Stimulated activated naive B cell treated with anti-CD40 and anti-IgM and Interleukin-4, amounts not matched to agents 10 μg/mL and 1 μg/mL and 100 μg/mL, for 72 hours (primary cell): ENCODE measurements around the gene ABTB2.
A peak's percentile ranks its signal among the peaks of the same experiment; 100 is the strongest.

Experiments used
- ATAC-seq, 2 donors: fragments of 150-1000 bp; cut with Tn5 transposase; replicated peaks; 2 replicates each; pipeline ENCODE4 v1.10.0; 2021; ENCODE audit warnings: moderate library complexity in 1 of 2
- DNase-seq: peaks from one replicate; pipeline ENCODE4 v3.0.0; 2021
- H3K27ac Mint-ChIP-seq: one replicate; pipeline ENCODE4 v1.8.0; 2022; ENCODE audit warnings: mild to moderate bottlenecking, mixed read lengths
- H3K27me3 Mint-ChIP-seq, 2 donors: one replicate each; pipeline ENCODE4 v1.8.0; 2022; ENCODE audit warnings: mixed read lengths in 2 of 2
- H3K36me3 Mint-ChIP-seq, 2 donors: one replicate each; pipeline ENCODE4 v1.8.0; 2022; ENCODE audit warnings: mixed read lengths in 2 of 2, mild to moderate bottlenecking in 1 of 2
- H3K4me1 Mint-ChIP-seq, 2 donors: one replicate each; pipeline ENCODE4 v1.8.0; 2022; ENCODE audit warnings: mixed read lengths in 2 of 2, mild to moderate bottlenecking in 1 of 2
- H3K4me3 Mint-ChIP-seq, 2 donors: one replicate each; pipeline ENCODE4 v1.8.0; 2022; ENCODE audit warnings: mild to moderate bottlenecking in 2 of 2, mixed read lengths in 2 of 2, moderate library complexity in 1 of 2
- H3K9me3 Mint-ChIP-seq, 2 donors: one replicate each; pipeline ENCODE4 v1.8.0; 2022; ENCODE audit warnings: mixed read lengths in 2 of 2, mild to moderate bottlenecking in 1 of 2

Gene ABTB2

DNA sequence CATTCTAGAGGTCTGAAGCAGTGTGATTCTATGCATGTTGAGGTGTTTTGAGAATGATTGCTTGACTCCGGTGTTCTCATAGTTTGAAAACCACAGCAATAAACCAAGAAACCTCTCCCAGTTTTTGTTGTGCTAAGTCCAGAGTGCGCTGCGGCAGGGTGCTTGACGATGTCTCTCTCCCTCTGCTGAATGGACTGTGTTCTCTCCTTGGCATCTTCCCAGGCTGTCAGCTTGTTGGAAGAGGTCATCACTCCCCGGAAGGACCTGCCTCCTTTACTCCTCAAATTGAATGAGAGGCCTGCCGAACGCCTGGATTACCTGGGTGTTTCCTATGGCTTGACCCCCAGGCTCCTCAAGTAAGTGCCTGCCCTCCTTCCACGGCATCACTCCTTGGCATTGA is 221.4 kb downstream of the ABTB2 start:
- DNase-seq (no peak), ATAC-seq (no peak)
- H3K36me3 Mint-ChIP-seq = peaks cover 54 to 83% of the 10 kb centered on the region in 2 donors
- no peaks in the 10 kb centered on the region for H3K27me3 Mint-ChIP-seq
- H3K27ac Mint-ChIP-seq = peak overlapping the region; percentile 43
- peaks cover 5 to 8% of the 10 kb centered on the region in 2 donors for H3K4me1 Mint-ChIP-seq
- H3K9me3 Mint-ChIP-seq = no peaks in the 10 kb centered on the region
- no peak overlapping the region for H3K4me3 Mint-ChIP-seq

DNA sequence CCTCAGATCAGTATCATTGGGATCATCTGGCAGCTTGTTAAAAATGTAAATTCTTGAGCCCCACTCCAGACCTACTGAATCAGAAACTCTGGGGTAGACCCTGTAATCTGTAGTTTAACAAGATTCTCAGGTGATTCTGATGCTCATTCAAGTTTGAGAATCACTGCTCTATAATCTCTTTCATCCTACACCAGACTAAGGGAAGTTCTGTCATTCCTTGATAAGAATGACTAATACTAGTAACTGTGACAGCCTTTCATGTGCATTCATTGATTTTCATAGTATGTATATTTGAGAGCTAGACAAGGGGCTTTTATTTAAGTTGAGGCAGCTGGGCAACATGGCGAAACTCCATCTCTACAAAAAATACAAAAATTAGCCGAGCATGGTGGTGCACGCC is 222.4 kb downstream of the ABTB2 start:
- Mint-ChIP-seq H3K4me3 (no peak overlapping the region), H3K9me3 (no peaks in the 10 kb centered on the region), H3K36me3 (peaks cover 50 to 85% of the 10 kb centered on the region in 2 donors), H3K4me1 (peaks cover 10 to 17% of the 10 kb centered on the region in 2 donors), H3K27me3 (no peaks in the 10 kb centered on the region), H3K27ac (no peak overlapping the region)
- DNase-seq (no peak), ATAC-seq (peak in 1 of 2 donors; percentile 57)

DNA sequence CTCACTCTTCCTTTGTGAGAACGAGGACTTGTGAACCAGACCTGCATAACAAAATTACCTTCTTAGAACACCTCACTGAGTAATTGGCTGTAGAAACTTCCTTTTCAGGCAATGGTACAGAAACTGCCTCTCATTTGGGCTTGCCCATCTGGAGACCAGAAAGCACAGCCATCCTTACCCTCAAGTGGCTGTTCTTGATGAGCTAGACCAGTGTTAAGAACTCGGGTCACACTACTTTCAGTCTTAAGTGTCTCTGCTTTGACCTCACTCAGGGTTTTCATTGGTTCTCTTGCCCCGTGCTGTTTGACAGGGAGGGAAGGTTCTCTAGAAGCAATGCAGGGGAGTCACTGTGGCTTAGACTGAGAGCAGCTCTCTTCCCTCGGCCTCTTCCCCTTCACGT is 223.0 kb downstream of the ABTB2 start:
- no peaks in the 10 kb centered on the region for H3K9me3 Mint-ChIP-seq
- DNase-seq (no peak), ATAC-seq (peak in 1 of 2 donors; percentile 42)
- no peaks in the 10 kb centered on the region for H3K27me3 Mint-ChIP-seq
- H3K4me1 Mint-ChIP-seq = peaks cover 10 to 18% of the 10 kb centered on the region in 2 donors
- H3K4me3 Mint-ChIP-seq = no peak overlapping the region
- H3K27ac Mint-ChIP-seq = no peak overlapping the region
- H3K36me3 Mint-ChIP-seq = peaks cover 48 to 80% of the 10 kb centered on the region in 2 donors

DNA sequence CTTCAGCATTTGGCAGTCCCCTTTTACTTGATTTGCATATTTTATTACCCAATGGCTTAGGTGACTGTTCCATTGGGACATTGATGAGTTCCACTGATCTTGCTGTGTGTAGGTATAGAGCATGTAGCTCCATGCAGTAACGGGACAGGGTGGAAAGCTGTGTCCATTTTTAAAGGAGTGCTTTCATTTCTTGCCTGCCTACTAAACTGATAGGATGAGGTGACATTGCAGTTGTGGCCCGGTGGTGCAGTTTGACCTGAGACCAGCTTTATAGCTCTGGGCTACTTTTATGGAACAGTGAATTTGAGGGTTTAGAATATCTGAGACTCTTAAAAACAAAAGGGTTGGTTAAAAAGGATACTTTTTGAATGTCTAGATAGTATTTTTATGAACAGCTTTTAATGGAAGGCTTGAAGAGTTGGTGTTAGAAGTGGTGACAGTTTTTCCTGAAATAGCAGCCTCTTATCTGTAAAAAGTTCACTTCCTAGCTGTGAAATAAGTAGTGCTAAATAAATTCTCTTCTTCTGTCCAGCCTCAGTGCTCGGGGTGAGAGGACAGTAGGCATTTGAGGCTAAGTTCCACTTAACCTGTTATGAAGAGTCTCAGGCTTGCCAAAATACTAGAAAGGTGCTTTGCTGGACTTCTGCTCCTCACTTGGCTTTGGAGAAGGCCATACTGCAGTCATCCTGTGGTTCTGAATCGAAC is 225.4 kb downstream of the ABTB2 start:
- H3K36me3 Mint-ChIP-seq = peaks cover 31 to 72% of the 10 kb centered on the region in 2 donors

DNA sequence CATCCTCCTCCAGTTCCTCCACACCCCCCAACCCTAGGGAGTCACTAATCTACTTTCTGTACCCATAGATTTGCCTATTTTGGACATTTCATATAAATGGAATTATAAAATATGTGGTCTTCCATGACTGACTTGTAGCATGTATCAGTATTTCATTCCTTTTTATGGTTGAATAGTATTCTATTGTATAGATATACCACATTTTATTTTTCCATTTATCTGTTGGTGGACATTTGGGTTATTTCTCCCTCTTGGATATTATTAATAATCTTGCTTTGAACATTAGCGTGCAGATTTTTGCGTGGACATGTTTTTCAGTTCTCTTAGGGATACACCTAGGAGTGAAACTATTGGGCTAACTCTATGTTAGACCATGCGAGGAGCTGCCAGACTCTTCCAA is 229.0 kb downstream of the ABTB2 start:
- H3K27ac Mint-ChIP-seq = no peak overlapping the region
- no peak for ATAC-seq
- H3K4me1 Mint-ChIP-seq = peaks cover 7 to 18% of the 10 kb centered on the region in 2 donors
- no peak overlapping the region for H3K4me3 Mint-ChIP-seq
- H3K27me3 Mint-ChIP-seq = no peaks in the 10 kb centered on the region
- peaks cover 37 to 68% of the 10 kb centered on the region in 2 donors for H3K36me3 Mint-ChIP-seq
- no peak for DNase-seq
- H3K9me3 Mint-ChIP-seq = no peaks in the 10 kb centered on the region

More for the DNA sequence above, 225.4 kb downstream of the ABTB2 start:
- Mint-ChIP-seq H3K4me3 (no peak overlapping the region), H3K4me1 (peaks cover 7 to 18% of the 10 kb centered on the region in 2 donors), H3K9me3 (no peaks in the 10 kb centered on the region), H3K27ac (peak overlapping the region; percentile 25), H3K27me3 (no peaks in the 10 kb centered on the region)
- ATAC-seq = no peak
- DNase-seq = no peak

DNA sequence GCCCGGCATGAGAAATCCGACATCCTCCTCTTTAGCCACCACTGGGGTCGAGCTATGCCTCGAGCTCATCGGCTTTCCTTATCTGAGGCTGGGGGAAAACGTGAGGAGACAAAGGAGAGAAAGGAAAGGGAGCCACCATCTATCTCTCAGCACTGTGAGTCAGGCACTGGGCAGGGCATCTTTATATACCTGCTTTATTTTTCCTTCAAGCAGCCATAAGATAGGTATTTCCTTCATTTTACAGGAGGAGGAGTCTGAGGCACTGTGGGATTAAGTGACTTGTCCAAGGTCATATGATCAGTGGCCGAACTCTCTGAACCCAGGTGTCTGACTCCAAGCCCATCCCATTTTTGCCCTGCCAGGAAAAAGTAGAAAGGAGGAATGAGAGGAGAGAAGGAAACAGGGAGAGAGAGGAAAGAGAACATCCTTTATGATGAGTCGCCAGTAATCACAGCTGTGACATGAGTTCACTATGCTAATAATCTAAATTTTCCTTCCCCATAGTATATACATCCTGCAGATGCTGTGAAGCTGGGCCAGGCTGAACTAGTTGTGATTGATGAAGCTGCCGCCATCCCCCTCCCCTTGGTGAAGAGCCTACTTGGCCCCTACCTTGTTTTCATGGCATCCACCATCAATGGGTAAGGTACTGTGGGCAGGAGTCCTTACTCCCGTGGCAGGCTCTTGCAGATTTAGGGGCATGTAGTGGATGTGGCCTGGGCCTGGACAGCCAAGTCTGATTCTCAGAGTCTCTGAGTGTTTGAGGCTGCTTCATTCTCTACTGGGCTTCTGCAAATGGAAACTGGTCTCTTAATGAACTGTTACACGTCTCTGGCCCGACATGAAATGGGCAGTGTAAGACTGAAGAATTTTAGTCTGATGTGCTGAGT is 230.6 kb downstream of the ABTB2 start:
- DNase-seq = no peak
- Mint-ChIP-seq H3K27ac (peak overlapping the region; percentile 53), H3K36me3 (peaks cover 40 to 65% of the 10 kb centered on the region in 2 donors), H3K4me3 (no peak overlapping the region), H3K27me3 (no peaks in the 10 kb centered on the region), H3K4me1 (peaks cover 9 to 16% of the 10 kb centered on the region in 2 donors), H3K9me3 (no peaks in the 10 kb centered on the region)
- ATAC-seq = no peak

DNA sequence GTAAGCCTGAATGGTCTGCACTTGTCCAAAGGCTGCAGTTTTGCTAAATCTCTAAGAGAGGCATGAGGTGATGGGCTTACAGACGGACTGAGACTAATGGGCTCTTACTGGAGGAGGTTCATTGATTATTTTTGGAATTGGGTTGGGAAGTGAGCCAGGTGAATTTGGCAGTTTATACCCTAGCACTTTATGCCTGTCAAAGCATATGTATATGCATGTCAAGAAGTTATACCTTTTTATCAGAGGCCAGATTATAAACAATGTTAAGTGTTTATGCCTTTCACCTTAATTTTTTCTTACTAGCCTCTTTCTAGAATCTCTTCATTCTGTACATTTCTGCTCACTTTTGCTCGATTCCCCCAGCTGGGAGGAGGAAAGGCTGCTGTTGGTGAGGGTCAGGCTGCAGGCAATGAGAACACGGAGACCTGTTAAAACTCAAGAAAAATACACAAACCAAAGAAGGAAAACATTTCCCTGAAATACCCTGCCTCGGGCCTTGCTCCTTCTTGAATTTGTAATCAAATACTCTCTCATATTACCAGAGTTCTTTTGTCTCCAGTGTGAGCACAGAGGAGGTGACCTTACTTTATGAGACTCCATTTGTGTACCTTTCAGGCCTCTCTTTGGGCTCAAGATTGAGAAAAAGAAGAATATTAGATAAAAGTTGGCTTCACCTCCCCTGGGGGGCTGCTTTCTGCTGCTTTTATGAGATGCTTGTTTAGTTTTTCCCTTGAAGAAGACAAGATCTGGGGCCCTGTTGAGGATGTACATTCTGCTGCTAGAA is 232.7 kb downstream of the ABTB2 start:
- no peak overlapping the region for H3K4me3 Mint-ChIP-seq
- H3K9me3 Mint-ChIP-seq = no peaks in the 10 kb centered on the region
- peak overlapping the region; percentile 20 for H3K27ac Mint-ChIP-seq
- peaks cover 0 to 2% of the 10 kb centered on the region in 2 donors for H3K4me1 Mint-ChIP-seq
- no peaks in the 10 kb centered on the region for H3K27me3 Mint-ChIP-seq
- DNase-seq = no peak
- no peak for ATAC-seq
- H3K36me3 Mint-ChIP-seq = peaks cover 46 to 64% of the 10 kb centered on the region in 2 donors

DNA sequence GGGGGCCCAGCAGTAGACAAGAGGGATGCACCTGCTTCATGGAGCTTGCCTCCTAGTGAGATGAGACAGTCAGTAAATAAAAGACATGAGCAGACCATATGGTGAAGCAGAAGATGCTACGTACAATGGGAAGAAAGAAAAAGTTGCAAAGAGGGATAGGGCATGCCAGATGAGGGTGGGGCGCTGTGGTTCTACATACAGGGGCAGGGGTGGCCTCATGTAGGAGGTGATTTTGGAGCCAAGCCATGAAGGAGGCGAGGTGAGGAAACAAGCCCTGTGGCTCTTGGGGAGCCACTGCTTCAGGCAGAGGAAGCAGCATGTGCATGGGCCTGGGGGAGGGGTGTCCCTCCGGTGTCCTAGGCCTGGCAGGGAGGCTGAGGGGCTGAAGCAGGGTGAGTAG is 237.2 kb downstream of the ABTB2 start:
- Mint-ChIP-seq H3K36me3 (peaks cover 59 to 68% of the 10 kb centered on the region in 2 donors), H3K27ac (no peak overlapping the region), H3K9me3 (no peaks in the 10 kb centered on the region), H3K27me3 (no peaks in the 10 kb centered on the region), H3K4me3 (no peak overlapping the region), H3K4me1 (peaks cover 0 to 3% of the 10 kb centered on the region in 2 donors)
- ATAC-seq (no peak), DNase-seq (no peak)

DNA sequence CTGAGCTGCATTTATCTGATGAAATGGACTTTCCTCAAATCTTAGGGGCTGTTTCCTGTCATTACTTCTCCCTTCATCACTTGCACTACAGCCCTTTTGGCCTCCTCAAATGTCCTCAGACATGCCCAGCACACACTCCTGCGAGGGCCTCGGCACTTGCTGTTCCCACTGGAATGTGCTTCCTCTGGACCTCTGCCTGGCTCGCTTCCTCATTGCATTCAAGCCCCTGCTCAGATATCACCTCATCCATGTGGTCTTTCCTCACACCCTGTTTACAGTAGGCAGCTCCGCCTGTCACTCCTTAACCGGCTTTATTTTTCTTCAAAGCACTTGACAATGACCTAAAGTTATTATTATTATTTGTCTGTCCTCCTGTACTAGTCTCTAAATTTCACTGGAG is 243.3 kb downstream of the ABTB2 start:
- H3K4me1 Mint-ChIP-seq = peaks cover under 1 to 6% of the 10 kb centered on the region in 2 donors
- H3K27ac Mint-ChIP-seq = peak overlapping the region; percentile 75
- no peaks in the 10 kb centered on the region for H3K9me3 Mint-ChIP-seq
- ATAC-seq (no peak), DNase-seq (no peak)
- no peaks in the 10 kb centered on the region for H3K27me3 Mint-ChIP-seq
- H3K4me3 Mint-ChIP-seq = no peak overlapping the region
- peaks cover 55 to 62% of the 10 kb centered on the region in 2 donors for H3K36me3 Mint-ChIP-seq

DNA sequence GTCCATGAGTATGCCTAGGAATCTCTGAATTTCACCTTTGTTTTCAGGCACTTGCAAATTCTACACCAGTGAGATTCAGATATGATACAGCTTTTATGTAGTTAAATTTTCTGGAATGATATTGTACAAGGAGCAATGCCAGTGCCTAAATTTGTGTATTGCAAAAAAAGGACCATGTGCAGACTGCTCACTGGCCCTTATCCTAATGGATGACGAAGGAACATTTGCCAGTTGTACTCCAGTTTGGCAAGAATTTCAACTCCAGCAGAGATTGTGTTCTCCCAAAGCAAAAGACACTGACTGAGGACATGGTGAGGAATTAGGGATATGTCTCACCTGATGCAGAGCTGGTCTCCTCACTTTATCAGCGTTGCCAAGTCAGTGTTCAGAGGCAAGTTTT is 243.8 kb downstream of the ABTB2 start:
- ATAC-seq = no peak

DNA sequence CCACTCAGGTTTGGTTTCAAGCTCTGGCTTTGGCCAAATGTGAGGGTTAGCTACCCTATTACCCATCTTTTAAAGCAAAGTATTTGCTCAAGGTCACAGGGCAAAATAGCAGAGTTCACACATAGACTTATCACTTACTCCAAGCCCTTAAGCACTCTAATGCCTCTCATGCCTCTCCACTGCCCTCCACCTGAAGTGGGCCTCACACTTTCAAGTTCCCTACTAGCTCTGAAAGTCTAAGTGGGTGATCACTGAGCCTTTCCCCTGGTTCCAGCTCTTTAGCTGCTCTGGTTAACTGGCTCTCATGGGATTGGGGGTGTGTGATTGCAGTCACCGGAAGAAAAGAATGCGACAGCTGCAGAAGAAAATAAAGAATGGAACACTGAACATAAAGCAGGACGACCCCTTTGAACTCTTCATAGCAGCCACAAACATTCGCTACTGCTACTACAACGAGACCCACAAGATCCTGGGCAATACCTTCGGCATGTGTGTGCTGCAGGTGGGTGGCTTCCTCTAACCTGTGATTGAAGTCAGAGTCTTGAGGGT is 246.0 kb downstream of the ABTB2 start:
- H3K27me3 Mint-ChIP-seq = no peaks in the 10 kb centered on the region
- no peak for ATAC-seq
- no peaks in the 10 kb centered on the region for H3K9me3 Mint-ChIP-seq
- no peak overlapping the region for H3K4me3 Mint-ChIP-seq
- peaks cover 17 to 24% of the 10 kb centered on the region in 2 donors for H3K4me1 Mint-ChIP-seq
- H3K36me3 Mint-ChIP-seq = peaks cover 43 to 47% of the 10 kb centered on the region in 2 donors
- DNase-seq = no peak
- H3K27ac Mint-ChIP-seq = no peak overlapping the region

More for the DNA sequence above, 243.8 kb downstream of the ABTB2 start:
- H3K36me3 Mint-ChIP-seq = peaks cover 56 to 63% of the 10 kb centered on the region in 2 donors
- no peak overlapping the region for H3K4me3 Mint-ChIP-seq
- no peaks in the 10 kb centered on the region for H3K27me3 Mint-ChIP-seq
- peaks cover 5 to 9% of the 10 kb centered on the region in 2 donors for H3K4me1 Mint-ChIP-seq
- DNase-seq = no peak
- H3K9me3 Mint-ChIP-seq = no peaks in the 10 kb centered on the region
- no peak overlapping the region for H3K27ac Mint-ChIP-seq

DNA sequence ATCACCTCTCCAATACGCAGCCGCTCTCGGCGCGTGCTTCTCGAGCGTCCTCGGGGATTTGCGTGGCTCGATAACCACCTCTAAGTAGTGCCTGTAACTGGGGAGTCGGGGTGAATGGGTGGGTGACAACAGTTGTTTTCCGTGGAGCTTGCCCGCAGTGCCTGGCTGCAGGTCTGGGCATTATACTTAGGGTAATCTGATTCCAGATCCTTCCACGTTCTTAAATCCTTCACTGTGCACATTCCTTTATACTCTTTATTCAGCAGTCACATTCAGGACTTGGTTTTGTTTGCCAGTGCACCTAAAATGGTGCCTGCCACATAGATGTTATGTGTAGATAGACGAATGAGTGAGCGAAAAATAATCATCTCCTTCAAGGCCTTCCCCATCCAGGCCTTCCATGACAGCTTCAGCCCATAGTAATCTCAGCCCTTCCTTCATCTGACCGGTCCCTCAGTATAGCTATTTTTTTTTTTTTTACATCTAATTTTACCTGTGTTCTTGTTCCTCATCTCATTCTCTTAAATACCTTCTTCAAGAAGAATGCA is 251.8 kb downstream of the ABTB2 start:
- Mint-ChIP-seq H3K9me3 (no peaks in the 10 kb centered on the region), H3K27ac (peak overlapping the region; percentile 99), H3K36me3 (peaks cover 19 to 37% of the 10 kb centered on the region in 2 donors), H3K27me3 (no peaks in the 10 kb centered on the region), H3K4me1 (peaks cover 35 to 47% of the 10 kb centered on the region in 2 donors), H3K4me3 (peak overlapping the region; percentile 94 to 95)
- ATAC-seq (no peak), DNase-seq (no peak)

DNA sequence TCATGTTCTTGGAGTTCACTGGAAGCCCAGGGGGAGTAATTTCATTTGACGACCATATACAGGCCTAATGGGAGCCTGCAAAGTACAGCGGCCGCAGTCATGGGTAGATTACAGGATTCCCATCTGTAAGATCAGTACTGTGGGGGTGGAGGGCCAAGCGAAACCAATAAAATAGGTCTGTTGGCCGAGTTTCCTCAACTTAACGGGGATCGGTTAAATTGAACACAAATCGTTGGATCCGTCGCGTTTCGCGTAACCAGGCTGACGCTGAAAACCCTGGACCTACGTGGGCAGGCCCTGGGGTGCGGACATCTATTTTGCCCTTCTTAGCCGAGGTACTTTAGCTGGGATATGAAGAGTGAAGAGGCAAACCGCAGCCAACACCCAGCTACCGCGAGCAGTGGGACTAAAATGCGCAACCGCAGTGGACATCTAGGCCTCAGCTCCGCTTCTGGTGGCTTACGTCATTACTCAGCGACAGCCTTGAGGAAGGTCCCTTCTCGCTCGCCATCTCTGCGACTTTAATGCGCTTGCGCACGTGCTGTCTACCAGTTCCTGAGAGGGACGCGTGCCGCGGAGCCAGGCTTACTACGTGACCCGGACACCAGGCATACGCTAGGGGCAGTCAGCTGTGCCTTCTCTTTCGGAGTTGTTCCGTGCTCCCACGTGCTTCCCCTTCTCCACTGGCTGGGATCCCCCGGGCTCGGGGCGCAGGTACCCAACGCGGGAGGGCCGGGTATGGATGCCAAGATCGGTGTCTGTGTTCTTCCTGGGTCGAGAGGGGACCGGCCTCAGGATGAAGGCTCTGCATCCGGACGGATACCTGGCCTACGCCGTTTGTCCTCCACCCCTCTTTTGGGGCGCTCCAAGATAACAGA is 252.5 kb downstream of the ABTB2 start, which contains the start of gene NAT10:
Gene NAT10 (plus strand): TSS at position 551 of the 878 bp plus-strand sequence. CDS start 2,597 bp downstream, outside the sequence.
- no peaks in the 10 kb centered on the region for H3K9me3 Mint-ChIP-seq

More for the DNA sequence above, 252.5 kb downstream of the ABTB2 start, which contains the start of gene NAT10:
- peaks cover 35 to 47% of the 10 kb centered on the region in 2 donors for H3K4me1 Mint-ChIP-seq
- ATAC-seq = peak; percentile 90 to 95
- H3K36me3 Mint-ChIP-seq = peaks cover 18 to 35% of the 10 kb centered on the region in 2 donors
- peak within 1 kb of the TSS; percentile 94 to 95 for H3K4me3 Mint-ChIP-seq
- no peaks in the 10 kb centered on the region for H3K27me3 Mint-ChIP-seq
- peak; percentile 97 for DNase-seq
- H3K27ac Mint-ChIP-seq = peak within 1 kb of the TSS; percentile 99
